ENCODE results near the gene CCDC24.

DNA sequence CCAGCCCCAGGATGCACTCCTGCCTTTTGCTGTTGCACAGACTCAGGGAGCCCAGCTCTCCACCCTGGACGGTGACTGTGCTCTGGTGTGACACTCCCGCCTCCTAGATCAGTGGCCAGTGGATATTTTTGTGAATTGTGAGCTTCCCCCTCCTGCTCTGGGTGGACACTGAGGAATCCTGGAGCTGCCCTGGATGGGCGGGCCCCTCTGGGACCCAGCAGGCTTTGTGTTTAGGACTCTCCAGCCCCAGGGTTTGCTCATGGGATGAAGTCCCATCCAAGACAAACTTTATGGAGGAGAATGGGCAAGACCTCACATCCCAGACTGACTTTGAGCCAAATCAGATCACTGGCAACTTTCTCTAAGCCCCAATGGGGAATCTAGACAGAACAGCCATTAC is 23.8 kb downstream of the CCDC24 start:
- TF ChIP-seq CTCF (conservative IDR thresholded peaks at IDR 0.05 in 1 of 2, IDR thresholded peaks at IDR 0.05 in 1 of 2; ENCODE audit: low read depth in 1 of 2, low read length in 2 of 2): no peak
- no peak for TF ChIP-seq EZH2 (IDR thresholded peaks at IDR 0.05; ENCODE audit: low read length, missing control alignments)
